ENCODE results near the gene POLR2C. TPM values are rescaled to one million over a fixed set of nuclear protein-coding genes. Genes with fewer than 3 reads are reported as not detected.

The POLR2C gene
- total RNA-seq, 2 donors from 2014 or later, result 110 to 130 TPM

GRCh38 chr16:57469046-57469445, 6.6 kb downstream of the POLR2C start:
- no peak for ATAC-seq (ENCODE audit: insufficient number of reproducible peaks, low FRiP score, low read depth)
- Histone ChIP-seq H3K27me3 (replicated peaks; ENCODE audit: insufficient read depth) (no peaks in the 10 kb centered on the region), H3K36me3 (peaks cover 69% of the 10 kb centered on the region), H3K9me3 (no peaks in the 10 kb centered on the region), H3K4me3 (no peak overlapping the region), H3K27ac (no peak overlapping the region), H3K4me1 (ENCODE audit: control insufficient read depth in 1 of 2, low read depth in 2 of 2) (peaks cover 3 to 18% of the 10 kb centered on the region in 2 donors)
- DNase-seq (ENCODE audit: low spot score), result no peak
- TF ChIP-seq CTCF (IDR thresholded peaks at IDR 0.05), result no peak

DNA sequence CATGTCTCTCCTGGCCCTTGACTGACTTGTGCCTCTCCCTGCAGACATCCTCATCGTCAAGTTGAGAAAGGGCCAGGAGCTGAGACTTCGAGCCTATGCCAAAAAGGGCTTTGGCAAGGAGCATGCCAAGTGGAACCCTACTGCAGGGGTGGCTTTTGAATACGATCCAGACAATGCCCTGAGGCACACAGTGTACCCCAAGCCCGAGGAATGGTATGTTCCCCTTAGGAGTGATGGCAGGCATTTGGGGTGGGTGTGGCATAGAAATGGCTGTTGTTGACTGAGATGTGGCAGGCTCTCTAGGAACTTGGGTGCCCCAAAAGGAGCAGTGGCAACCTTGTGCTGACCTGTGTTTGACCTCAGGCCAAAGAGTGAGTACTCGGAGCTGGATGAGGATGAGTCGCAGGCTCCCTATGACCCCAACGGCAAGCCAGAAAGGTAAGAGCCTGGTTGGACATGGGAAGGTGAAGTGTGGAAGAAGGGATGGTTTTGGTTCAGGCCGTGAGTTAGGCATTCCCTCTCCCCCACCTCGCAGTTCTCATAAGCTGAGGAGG, 7.5 kb downstream of the POLR2C start:
- peaks cover 73% of the 10 kb centered on the region for H3K36me3 ChIP-seq
- H3K9me3 ChIP-seq, result no peaks in the 10 kb centered on the region
- ATAC-seq (ENCODE audit: insufficient number of reproducible peaks, low FRiP score, low read depth), result no peak
- peaks cover 0 to 11% of the 10 kb centered on the region in 2 donors for H3K4me1 ChIP-seq (ENCODE audit: control insufficient read depth in 1 of 2, low read depth in 2 of 2)
- H3K27me3 ChIP-seq (replicated peaks; ENCODE audit: insufficient read depth), result no peaks in the 10 kb centered on the region
- H3K4me3 ChIP-seq, result no peak overlapping the region
- H3K27ac ChIP-seq, result no peak overlapping the region
- DNase-seq (ENCODE audit: low spot score), result no peak
- TF ChIP-seq CTCF (IDR thresholded peaks at IDR 0.05), result no peak

- Histone ChIP-seq H3K27me3 (replicated peaks; ENCODE audit: insufficient read depth) (no peaks in the 10 kb centered on the region), H3K9me3 (no peaks in the 10 kb centered on the region), H3K4me3 (no peak overlapping the region), H3K4me1 (ENCODE audit: control insufficient read depth in 1 of 2, low read depth in 2 of 2) (peaks cover 0 to 10% of the 10 kb centered on the region in 2 donors), H3K27ac (peak overlapping the region in 1 of 2 donors; percentile 30), H3K36me3 (peaks cover 76% of the 10 kb centered on the region)
- TF ChIP-seq CTCF (IDR thresholded peaks at IDR 0.05), result no peak
- ATAC-seq (ENCODE audit: insufficient number of reproducible peaks, low FRiP score, low read depth), result no peak
- DNase-seq (ENCODE audit: low spot score), result no peak
Measured at GRCh38 chr16:57470711-57471110, 8.2 kb downstream of the POLR2C start.

GRCh38 chr16:57471209-57471608, 8.7 kb downstream of the POLR2C start:
- H3K27ac ChIP-seq, result peak overlapping the region in 1 of 2 donors; percentile 30
- no peak overlapping the region for H3K4me3 ChIP-seq
- H3K27me3 ChIP-seq (replicated peaks; ENCODE audit: insufficient read depth), result no peaks in the 10 kb centered on the region
- H3K4me1 ChIP-seq (ENCODE audit: control insufficient read depth in 1 of 2, low read depth in 2 of 2), result peaks cover 0 to 15% of the 10 kb centered on the region in 2 donors
- ATAC-seq (ENCODE audit: insufficient number of reproducible peaks, low FRiP score, low read depth) (no peak), DNase-seq (ENCODE audit: low spot score) (no peak)
- no peak for TF ChIP-seq CTCF (IDR thresholded peaks at IDR 0.05)
- peaks cover 71% of the 10 kb centered on the region for H3K36me3 ChIP-seq
- no peaks in the 10 kb centered on the region for H3K9me3 ChIP-seq

GRCh38 chr16:57471852-57472664, 9.6 kb downstream of the POLR2C start:
- DNase-seq (ENCODE audit: low spot score), result no peak
- H3K27me3 ChIP-seq (replicated peaks; ENCODE audit: insufficient read depth), result no peaks in the 10 kb centered on the region
- TF ChIP-seq CTCF (IDR thresholded peaks at IDR 0.05), result no peak
- peaks cover under 1 to 24% of the 10 kb centered on the region in 2 donors for H3K4me1 ChIP-seq (ENCODE audit: control insufficient read depth in 1 of 2, low read depth in 2 of 2)
- H3K9me3 ChIP-seq, result no peaks in the 10 kb centered on the region
- no peak overlapping the region for H3K27ac ChIP-seq
- ATAC-seq (ENCODE audit: insufficient number of reproducible peaks, low FRiP score, low read depth), result no peak
- H3K36me3 ChIP-seq, result peaks cover 67% of the 10 kb centered on the region
- H3K4me3 ChIP-seq, result no peak overlapping the region
